Thyroid gland (tissue), 4 donors: ENCODE data around the gene NUP62.

Experiments used
- POLR2A ChIP-seq, 2 donors: fragments of 450-650 bp; IDR thresholded peaks; one replicate each; pipeline ENCODE4 v1.6.1; 2017; ENCODE audit warnings: antibody characterized with exemption in 2 of 2, mild to moderate bottlenecking in 2 of 2, moderate library complexity in 1 of 2
- TF ChIP-seq, protein P1 (sequence below), 6 experiments: fragments of 200-600 bp in 3 of 6; fragments of 450-650 bp in 3 of 6; sonication (generic) in 3 of 6; IDR thresholded peaks; one replicate each; pipeline ENCODE4 v1.5.1; 2016 to 2019; ENCODE audit warnings: antibody characterized with exemption in 6 of 6, mild to moderate bottlenecking in 2 of 6, inconsistent platforms in 1 of 6, moderate library complexity in 1 of 6

DNA sequence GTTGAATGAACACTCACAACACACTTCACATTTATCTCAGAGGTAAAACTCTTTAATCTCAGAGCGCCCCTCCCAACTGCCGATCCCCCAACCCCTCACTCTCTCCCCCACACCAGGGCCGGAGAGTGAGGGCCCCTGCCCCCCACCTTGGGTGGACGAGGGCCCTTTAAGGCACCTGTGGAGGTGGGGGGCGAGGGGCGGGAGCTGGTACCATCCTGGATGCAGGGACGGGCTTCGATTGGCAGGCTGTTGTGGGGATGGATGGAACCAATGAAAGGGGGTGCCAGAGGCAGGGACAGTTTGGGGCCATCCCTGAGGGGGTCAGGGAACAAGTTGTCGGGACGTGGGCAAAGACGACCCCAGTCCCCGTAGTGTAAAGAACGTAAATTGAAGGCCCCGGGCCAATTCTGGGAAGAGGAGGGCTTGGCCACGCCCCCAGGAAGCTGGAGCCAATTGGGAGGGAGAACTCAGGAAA lies 60.3 kb downstream of the NUP62 start:
- TF ChIP-seq, protein P1, sequence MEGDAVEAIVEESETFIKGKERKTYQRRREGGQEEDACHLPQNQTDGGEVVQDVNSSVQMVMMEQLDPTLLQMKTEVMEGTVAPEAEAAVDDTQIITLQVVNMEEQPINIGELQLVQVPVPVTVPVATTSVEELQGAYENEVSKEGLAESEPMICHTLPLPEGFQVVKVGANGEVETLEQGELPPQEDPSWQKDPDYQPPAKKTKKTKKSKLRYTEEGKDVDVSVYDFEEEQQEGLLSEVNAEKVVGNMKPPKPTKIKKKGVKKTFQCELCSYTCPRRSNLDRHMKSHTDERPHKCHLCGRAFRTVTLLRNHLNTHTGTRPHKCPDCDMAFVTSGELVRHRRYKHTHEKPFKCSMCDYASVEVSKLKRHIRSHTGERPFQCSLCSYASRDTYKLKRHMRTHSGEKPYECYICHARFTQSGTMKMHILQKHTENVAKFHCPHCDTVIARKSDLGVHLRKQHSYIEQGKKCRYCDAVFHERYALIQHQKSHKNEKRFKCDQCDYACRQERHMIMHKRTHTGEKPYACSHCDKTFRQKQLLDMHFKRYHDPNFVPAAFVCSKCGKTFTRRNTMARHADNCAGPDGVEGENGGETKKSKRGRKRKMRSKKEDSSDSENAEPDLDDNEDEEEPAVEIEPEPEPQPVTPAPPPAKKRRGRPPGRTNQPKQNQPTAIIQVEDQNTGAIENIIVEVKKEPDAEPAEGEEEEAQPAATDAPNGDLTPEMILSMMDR (IDR thresholded peaks at IDR 0.05), result no peak
- no peak for TF ChIP-seq POLR2A (IDR thresholded peaks at IDR 0.05)
